ENCODE data around the gene MMRN1.

- no peak for TF ChIP-seq EZH2 (IDR thresholded peaks at IDR 0.05; ENCODE audit: low read depth, low read length, severe bottlenecking)
- TF ChIP-seq CTCF (IDR thresholded peaks at IDR 0.05; ENCODE audit: control extremely low read depth in 1 of 3, insufficient read depth in 1 of 3, low read depth in 1 of 3, low read length in 3 of 3): peak in 1 of 3 experiments; percentile 18; a peak in 2 of 4 replicates
- TF ChIP-seq TCF12 (IDR thresholded peaks at IDR 0.05; ENCODE audit: low read depth, low read length): no peak
- TF ChIP-seq SRF (IDR thresholded peaks at IDR 0.05; ENCODE audit: low read depth, low read length): no peak
- TF ChIP-seq RFX5 (IDR thresholded peaks at IDR 0.05; ENCODE audit: borderline replicate concordance, low read depth, low read length): no peak
- no peak for TF ChIP-seq EP300 (IDR thresholded peaks at IDR 0.05; ENCODE audit: borderline replicate concordance in 1 of 2, low read depth in 2 of 2, low read length in 2 of 2)
- no peak for TF ChIP-seq POLR2A (IDR thresholded peaks at IDR 0.05; ENCODE audit: control extremely low read depth in 1 of 2, low read depth in 2 of 2, low read length in 2 of 2)
These were observed 25.6 kb upstream of the MMRN1 start for GRCh38 chr4:89868999-89869589.
